ENCODE data around the gene LRMDA. TPM values are rescaled to one million over a fixed set of nuclear protein-coding genes. Genes with fewer than 3 reads are reported as not detected.

Gene LRMDA
- total RNA-seq, 3 donors from 2014 or later, result 9.4 to 14.9 (median 10.3) TPM

GRCh38 chr10:76274933-76275332 is 843.5 kb downstream of the LRMDA start:
- Histone ChIP-seq H3K9me3 (peaks cover 9% of the 10 kb centered on the region), H3K4me1 (ENCODE audit: low read depth) (no peaks in the 10 kb centered on the region), H3K36me3 (ENCODE audit: low read depth) (no peaks in the 10 kb centered on the region), H3K4me3 (no peak overlapping the region)
- DNase-seq, result no peak
- ATAC-seq, result no peak
- intact Hi-C loops (cut with DNase I, micrococcal nuclease), result no loop called here
- no peak for TF ChIP-seq CTCF (IDR thresholded peaks at IDR 0.05)

- TF ChIP-seq CTCF (IDR thresholded peaks at IDR 0.05), result no peak
- no peak for DNase-seq
- no peak for ATAC-seq
- no peaks in the 10 kb centered on the region for H3K4me1 ChIP-seq (ENCODE audit: low read depth)
- intact Hi-C loops (cut with DNase I, micrococcal nuclease), result no loop called here
- no peaks in the 10 kb centered on the region for H3K36me3 ChIP-seq (ENCODE audit: low read depth)
- peaks cover 9% of the 10 kb centered on the region for H3K9me3 ChIP-seq
- no peak overlapping the region for H3K4me3 ChIP-seq
Observed at GRCh38 chr10:76278811-76279460, 847.5 kb downstream of the LRMDA start.

- H3K9me3 ChIP-seq, result no peaks in the 10 kb centered on the region
- DNase-seq, result no peak
- H3K4me1 ChIP-seq (ENCODE audit: low read depth), result no peaks in the 10 kb centered on the region
- TF ChIP-seq CTCF (IDR thresholded peaks at IDR 0.05), result no peak
- intact Hi-C loops (cut with DNase I, micrococcal nuclease), result no loop called here
- no peak overlapping the region for H3K4me3 ChIP-seq
- no peaks in the 10 kb centered on the region for H3K36me3 ChIP-seq (ENCODE audit: low read depth)
- no peak for ATAC-seq
Observed at GRCh38 chr10:76281659-76282058, 850.2 kb downstream of the LRMDA start.

GRCh38 chr10:76282061-76283025 is 850.9 kb downstream of the LRMDA start:
- Histone ChIP-seq H3K4me1 (ENCODE audit: low read depth) (no peaks in the 10 kb centered on the region), H3K36me3 (ENCODE audit: low read depth) (no peaks in the 10 kb centered on the region), H3K4me3 (no peak overlapping the region), H3K9me3 (no peaks in the 10 kb centered on the region)
- DNase-seq (no peak), ATAC-seq (no peak)
- no peak for TF ChIP-seq CTCF (IDR thresholded peaks at IDR 0.05)
- intact Hi-C loops (cut with DNase I, micrococcal nuclease), result no loop called here

GRCh38 chr10:76284351-76284750 is 852.9 kb downstream of the LRMDA start:
- intact Hi-C loops (cut with DNase I, micrococcal nuclease), result no loop called here
- DNase-seq, result no peak
- Histone ChIP-seq H3K4me3 (no peak overlapping the region), H3K4me1 (ENCODE audit: low read depth) (no peaks in the 10 kb centered on the region), H3K9me3 (no peaks in the 10 kb centered on the region), H3K36me3 (ENCODE audit: low read depth) (no peaks in the 10 kb centered on the region)
- TF ChIP-seq CTCF (IDR thresholded peaks at IDR 0.05), result no peak
- ATAC-seq, result no peak

Data from mucosa of descending colon (tissue), 3 donors.